Testis (tissue), 2 donors: ENCODE data around the gene TRAP1.

Experiments used
- CTCF ChIP-seq, 3 experiments: fragments of 450-650 bp in 2 of 3; fragments of 200-600 bp in 1 of 3; sonication (generic) in 1 of 3; IDR thresholded peaks; one replicate each; pipeline ENCODE4 v1.5.1; 2016 to 2019; ENCODE audit warnings: antibody characterized with exemption in 3 of 3, mild to moderate bottlenecking in 2 of 3, moderate library complexity in 1 of 3
- POLR2A ChIP-seq: fragments of 450-650 bp; IDR thresholded peaks from one replicate; pipeline ENCODE4 v1.6.1; 2017; ENCODE audit warnings: antibody characterized with exemption, mild to moderate bottlenecking, moderate library complexity

- TF ChIP-seq CTCF (IDR thresholded peaks at IDR 0.05) (no peak), POLR2A (no peak)
These were observed 34.6 kb upstream of the TRAP1 start for GRCh38 chr16:3751878-3752277.
